H4 (cell line): ENCODE results near the gene SNRPD3. TPM values are rescaled to one million over a fixed set of nuclear protein-coding genes. Genes with fewer than 3 reads are reported as not detected.

Experiments used
- DNase-seq: peaks from one replicate; pipeline ENCODE4 v3.0.0-alpha.2; 2015; ENCODE audit warnings: low spot score
- total RNA-seq: library from RNA; depleted of rRNA; stranded (reverse); fragments of >200 nt; shearing (Covaris generic); gene quantifications from 2 replicates; pipeline ENCODE4 v1.2.3, GENCODE V29; 2014

Gene SNRPD3
- total RNA-seq, 1 experiment from 2014 or later, result 261 TPM

- DNase-seq, result no peak
Measured at GRCh38 chr22:24567668-24568067, 11.9 kb downstream of the SNRPD3 start.

DNA sequence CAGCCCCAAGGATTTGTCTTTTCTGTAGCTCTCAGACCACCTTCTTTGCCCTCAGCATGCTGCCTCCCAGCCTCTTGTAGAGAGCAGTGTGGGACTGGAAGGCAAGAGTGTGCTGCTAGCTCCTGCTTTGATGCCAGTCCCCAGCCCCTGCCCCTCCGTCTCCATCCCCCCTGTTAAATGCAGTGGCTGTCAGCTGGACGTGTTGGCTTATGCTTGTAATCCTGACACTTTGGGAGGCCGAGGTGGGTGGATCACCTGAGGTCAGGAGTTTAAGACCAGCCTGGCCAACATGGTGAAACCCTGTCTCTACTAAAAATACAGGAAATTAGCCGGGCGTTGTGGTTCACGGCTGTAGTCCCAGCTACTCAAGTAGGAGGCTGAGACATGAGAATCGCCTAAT is 15.5 kb downstream of the SNRPD3 start:
- no peak for DNase-seq

- DNase-seq, result no peak
Measured at GRCh38 chr22:24576778-24577177, 21.0 kb downstream of the SNRPD3 start.

- DNase-seq, result no peak
Measured at GRCh38 chr22:24578355-24579257, 22.8 kb downstream of the SNRPD3 start.

GRCh38 chr22:24579258-24579601 is 23.4 kb downstream of the SNRPD3 start:
- DNase-seq, result no peak

DNA sequence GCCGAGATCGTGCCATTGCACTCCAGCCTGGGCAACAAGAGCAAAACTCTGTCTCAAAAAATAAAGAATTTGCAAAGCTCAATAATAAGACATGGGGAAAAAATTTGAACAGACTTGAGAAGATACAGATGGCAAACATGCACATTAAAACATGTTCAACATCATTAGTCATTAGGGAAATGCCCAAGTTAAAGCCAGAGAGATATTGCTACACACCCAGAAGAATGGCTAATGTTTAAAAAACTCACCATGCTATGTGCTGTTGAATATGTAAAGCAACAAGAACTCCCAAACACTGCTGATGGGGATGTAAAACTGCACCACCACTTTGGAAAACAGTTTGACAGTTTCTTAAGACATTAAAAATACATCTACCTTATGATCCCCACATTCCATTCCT is 24.5 kb downstream of the SNRPD3 start:
- DNase-seq, result no peak

DNA sequence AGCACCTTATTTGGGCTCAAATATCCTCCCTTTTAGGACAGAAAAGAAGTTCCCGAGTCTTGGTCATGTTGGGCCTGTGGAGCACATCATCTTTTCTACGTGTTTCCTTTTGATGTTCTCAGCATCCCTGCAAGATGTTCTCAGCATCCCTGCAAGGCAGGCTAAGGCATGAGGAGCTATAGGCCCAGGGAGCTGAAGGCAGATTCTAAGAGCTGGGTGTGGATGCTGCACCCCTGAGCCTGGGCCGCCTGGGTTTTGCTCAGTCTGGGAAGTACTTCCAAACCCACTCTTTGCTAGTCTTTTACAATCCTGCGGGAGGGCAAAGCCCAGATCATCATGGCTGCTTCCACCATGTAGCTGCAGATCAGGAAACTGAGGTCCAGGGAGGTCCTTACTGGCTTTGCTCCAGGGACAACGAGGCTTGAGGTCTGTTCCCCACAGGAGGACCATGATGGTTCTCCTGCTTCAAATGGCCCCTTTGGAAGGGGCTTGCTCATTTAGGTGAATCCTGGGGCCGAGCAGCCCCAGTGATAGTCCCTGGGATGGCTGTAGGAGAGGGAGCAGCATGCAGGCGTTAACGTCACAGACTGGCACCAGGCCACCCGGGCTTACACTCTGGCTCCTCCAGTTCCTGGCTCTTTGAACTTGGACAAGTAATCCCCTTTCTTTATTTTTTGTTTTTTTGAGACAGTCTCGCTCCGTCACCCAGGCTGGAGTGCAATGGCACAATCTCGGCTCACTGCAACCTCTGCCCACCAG is 26.4 kb downstream of the SNRPD3 start:
- no peak for DNase-seq

- peak; percentile 20 for DNase-seq
Measured at GRCh38 chr22:24583221-24584165, 27.7 kb downstream of the SNRPD3 start.

- no peak for DNase-seq
Measured at GRCh38 chr22:24584166-24584790, 28.5 kb downstream of the SNRPD3 start.

- no peak for DNase-seq
Measured at GRCh38 chr22:24584871-24585411, 29.1 kb downstream of the SNRPD3 start.

DNA sequence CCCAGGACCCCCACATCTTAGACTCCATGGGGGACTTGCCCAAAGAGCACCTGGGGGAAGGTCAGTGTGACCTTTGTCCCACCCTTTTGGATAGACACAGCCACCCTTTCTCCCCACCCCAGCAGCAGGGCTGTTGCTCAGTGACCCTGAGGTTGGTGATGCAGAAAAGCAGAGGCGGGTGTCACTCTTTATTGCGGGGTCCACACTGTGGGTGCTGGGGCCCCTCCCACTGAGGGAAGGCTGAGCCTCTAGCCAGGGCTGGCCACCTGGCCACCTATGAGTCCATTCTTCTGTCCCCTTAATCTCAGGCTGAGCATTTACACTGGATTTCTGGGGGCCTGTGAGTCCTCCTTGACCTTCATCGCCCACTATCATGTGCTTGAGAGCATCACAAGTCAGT is 29.7 kb downstream of the SNRPD3 start:
- DNase-seq, result no peak

- no peak for DNase-seq
Measured at GRCh38 chr22:24585927-24586546, 30.2 kb downstream of the SNRPD3 start.

- DNase-seq, result no peak
Measured at GRCh38 chr22:24587251-24587650, 31.5 kb downstream of the SNRPD3 start.

DNA sequence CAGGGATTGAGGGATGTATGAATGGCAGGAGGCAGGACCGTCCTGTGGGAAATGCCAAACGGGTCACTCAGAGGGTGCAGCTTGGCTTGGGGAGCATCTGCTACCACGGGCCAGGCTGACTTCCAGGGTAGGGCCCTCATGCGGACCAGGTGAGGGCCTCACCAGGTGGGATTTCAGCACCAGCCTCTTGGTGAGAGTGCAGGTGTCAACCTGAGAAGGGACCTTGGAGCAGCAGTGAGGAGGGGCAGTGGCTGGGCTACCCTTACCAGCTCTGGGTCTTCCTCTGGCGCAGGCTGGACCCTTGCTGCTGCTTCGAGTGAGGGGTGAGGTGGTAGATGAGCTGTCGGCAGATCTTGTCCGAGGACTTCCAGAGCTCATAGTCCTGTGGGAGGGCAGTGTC is 32.1 kb downstream of the SNRPD3 start:
- DNase-seq, result no peak

DNA sequence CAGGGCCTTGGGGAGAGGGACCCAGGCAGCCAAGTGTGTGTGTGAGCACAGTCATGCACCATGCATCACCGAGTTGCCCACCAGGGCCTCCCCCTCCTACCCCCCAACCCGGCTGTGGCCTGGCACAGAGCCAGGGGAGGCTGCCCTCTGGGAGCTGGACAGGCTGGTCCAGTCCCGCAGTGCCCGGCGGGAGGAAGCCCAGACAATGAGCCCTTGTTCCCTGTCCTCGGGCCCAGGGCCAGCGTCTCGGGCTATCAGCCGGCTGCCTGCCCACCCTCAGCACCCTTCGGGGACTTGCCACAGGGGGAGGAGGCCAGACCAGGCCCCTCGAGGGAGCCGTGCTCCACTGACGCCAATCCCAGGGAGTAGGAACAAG is 32.6 kb downstream of the SNRPD3 start:
- no peak for DNase-seq

DNA sequence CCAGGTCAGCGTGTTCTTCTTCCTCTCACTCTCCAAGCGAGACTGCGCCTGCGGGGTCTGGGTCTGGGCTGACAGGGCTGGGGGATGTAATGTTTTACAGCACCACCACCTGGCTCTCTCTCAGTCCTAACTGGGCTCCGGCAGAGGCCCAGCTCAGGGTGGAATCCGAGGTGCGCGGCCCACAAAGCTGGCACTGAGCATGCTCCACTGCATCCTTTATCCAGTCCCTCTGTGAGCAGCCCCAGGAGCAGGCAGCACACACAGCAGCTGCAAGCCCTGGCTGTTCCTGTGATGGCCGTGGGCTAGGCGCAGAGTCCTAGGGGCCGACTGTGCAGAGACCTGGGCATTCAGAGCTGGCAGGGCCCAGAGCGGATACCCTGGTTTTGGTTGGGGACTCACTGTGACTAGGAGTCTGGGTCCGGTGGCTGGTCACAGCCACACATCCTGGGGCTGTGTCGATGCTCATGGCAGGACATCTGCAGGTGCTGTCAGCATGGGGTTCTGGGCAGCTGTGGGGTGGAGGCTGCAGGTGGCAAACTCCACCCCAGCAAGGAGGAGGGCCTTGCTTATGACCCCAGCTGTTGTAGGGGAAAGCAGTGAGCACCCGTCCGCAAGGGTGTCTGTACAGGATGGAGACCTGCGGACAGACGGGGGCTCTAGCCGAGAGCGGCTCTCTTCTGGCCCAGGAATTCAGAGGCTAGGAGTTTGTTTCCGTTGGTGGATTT is 33.1 kb downstream of the SNRPD3 start:
- DNase-seq, result no peak

GRCh38 chr22:24589518-24590030 is 33.8 kb downstream of the SNRPD3 start:
- DNase-seq, result no peak

- no peak for DNase-seq
Measured at GRCh38 chr22:24590596-24591173, 34.9 kb downstream of the SNRPD3 start.

GRCh38 chr22:24591286-24591830 is 35.6 kb downstream of the SNRPD3 start:
- DNase-seq, result no peak
